Stimulated activated CD4-positive, alpha-beta T cell treated with anti-CD3 and anti-CD28 coated beads, TNF-alpha, amount 100 ng/mL, for 4 hours (primary cell): ENCODE results near the gene KCTD16.

Experiments
- DNase-seq, 3 experiments: peaks; one replicate each; pipeline ENCODE4 v3.0.0-alpha.2; 2020; ENCODE audit warnings: low read depth in 3 of 3

The KCTD16 gene

GRCh38 chr5:144460600-144460999 is 289.9 kb downstream of the KCTD16 start:
- DNase-seq: no peak

DNA sequence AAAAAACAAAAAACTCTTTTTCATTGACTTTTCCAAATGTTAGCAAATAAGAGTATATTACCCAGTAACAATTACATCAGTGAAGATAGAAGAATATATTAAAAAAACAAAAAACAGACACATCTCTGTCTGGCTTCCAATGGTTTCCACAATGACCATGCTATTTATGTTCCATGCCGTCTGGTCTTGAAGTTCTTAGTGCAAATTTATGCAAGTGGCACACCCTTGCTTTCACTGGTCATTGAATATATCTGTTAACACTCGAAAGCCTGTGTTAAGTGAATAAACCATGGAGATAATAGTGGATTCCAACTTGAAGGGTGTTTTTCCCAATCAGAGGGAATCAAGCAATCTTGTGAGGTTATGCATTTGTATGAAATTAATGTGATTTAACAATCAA is 291.9 kb downstream of the KCTD16 start:
- DNase-seq: no peak

DNA sequence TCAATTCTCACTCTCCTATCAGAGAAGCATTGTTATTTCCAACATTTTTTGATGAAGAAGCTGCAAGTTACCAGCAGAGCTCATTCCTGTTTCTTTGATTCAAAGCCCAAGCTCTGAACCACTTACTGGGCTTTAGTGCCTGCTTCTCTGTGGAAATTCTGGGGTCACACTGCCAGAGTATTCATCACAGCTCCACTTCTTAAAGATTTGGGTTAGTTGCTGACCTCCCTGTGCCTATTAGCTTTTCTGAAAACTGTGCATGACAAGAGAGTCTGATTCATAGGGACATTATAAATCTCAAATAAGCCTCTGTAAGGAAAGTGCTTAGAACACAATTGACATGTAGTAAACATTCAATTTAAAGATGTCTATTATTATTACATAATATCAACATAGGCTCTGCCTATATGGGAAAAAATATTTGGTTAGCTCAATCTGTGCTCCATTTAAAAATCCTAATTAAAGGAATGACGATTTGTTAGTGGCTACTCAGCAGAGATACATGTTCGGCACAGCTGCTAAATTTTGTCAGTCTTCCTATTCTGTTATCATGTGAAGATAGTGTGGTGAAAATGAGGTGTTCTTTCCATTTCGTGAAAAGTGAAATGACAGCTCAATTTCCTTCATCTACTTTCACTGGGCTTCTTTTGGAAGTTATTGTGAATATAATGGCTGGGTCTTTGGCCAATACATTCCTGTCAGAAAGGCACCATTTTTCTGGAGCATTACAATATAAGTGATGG is 293.0 kb downstream of the KCTD16 start:
- no peak for DNase-seq

DNA sequence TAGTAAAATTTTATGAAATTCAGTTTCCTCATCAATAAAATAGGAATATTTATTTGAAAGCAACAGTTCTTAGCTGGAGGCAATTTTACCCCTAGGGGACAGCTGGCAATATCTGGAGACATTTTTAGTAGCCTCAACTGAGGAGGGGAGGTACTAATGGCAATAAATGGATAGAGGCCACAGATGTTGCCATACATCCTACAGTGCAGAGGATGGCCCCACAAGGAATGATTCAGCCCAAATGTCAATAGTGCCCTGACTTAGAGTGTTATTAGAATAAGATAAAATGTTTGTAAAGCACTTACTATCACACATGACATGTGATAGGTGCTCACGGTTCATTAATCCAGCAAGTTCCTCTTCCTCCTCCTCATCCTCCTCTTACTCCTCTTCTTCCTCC is 293.6 kb downstream of the KCTD16 start:
- DNase-seq: no peak

DNA sequence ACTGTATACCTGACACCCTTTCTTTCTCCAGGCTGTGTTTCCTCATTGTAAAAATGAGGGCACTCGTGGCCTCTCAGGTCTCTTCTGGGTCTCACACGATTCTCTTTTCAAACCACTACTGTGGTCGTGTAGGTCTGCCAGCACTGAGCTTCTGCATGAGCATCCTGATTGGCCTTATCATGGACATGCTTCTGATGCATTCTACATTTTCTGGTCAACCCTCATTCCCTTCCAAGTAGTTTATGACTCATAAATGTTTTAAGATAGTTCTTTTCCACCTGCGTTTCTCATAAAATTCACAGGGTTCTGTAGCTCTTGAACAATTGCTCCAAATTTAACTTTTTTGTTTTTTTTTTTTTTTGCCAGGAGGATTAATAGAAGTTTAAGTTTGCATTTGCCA is 294.8 kb downstream of the KCTD16 start:
- DNase-seq: no peak

GRCh38 chr5:144467792-144468191 is 297.1 kb downstream of the KCTD16 start:
- no peak for DNase-seq

- no peak for DNase-seq
Measured at GRCh38 chr5:144468571-144468970, 297.9 kb downstream of the KCTD16 start.

- DNase-seq: no peak
Measured at GRCh38 chr5:144469106-144469505, 298.4 kb downstream of the KCTD16 start.

DNA sequence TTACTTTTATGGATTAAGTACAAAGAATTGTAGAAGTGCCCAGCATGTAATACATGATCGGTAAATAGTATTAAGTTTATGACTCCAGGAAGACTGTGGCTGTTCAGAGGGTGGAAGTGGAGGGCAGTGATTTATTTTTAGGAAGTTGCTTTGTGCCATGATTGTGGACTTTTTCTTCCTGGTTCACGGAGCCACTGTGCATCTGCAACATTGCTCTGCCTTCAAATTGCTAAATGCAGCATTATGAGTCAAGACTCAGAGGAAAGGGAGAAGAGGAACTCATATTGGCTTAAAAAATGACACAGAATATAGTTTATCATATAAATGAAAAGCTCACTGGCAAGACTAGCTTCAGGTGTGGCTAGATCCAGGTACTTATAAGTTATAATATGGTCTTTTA is 301.5 kb downstream of the KCTD16 start:
- no peak for DNase-seq

GRCh38 chr5:144473650-144474049 is 303.0 kb downstream of the KCTD16 start:
- DNase-seq: no peak

GRCh38 chr5:144478565-144478964 is 307.9 kb downstream of the KCTD16 start:
- DNase-seq: no peak

- no peak for DNase-seq
Measured at GRCh38 chr5:144481861-144482260, 311.2 kb downstream of the KCTD16 start.

GRCh38 chr5:144484124-144484897 is 313.6 kb downstream of the KCTD16 start:
- no peak for DNase-seq

- no peak for DNase-seq
Measured at GRCh38 chr5:144485540-144485939, 314.9 kb downstream of the KCTD16 start.

- DNase-seq: no peak
Measured at GRCh38 chr5:144487207-144487606, 316.5 kb downstream of the KCTD16 start.

- DNase-seq: no peak
Measured at GRCh38 chr5:144487761-144488160, 317.1 kb downstream of the KCTD16 start.

GRCh38 chr5:144503123-144503522 is 332.4 kb downstream of the KCTD16 start:
- DNase-seq: no peak

DNA sequence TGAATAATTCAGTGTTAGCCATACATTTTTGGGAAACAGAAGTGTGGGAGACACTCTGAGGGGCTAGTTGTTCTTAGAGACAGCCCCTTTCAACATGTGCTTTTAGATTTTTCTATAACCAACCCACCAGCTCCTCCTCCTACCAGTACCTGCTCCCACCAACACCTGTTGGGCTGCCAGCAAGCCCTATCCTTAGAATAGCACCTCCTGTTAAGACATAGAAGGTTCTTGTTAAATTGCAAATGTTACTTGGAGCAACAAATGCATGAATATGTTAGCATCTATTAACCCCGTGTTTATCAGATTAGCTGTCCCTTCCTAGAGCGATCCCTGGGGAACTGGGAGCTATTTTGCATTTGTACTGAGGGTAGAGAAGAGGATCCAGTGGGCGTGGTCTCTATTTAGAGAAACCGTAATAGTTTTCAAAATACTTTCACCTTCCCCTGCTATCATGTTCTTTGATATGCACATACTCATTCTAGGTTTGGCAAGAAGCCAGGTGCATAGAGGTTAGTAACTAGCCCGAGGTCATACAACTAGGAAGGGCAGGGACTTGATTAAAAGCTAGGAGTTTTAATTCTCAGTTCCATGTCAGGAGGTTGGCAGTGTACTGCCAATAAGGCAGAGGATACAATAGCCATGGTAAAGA is 334.4 kb downstream of the KCTD16 start:
- no peak for DNase-seq

- DNase-seq: no peak
Measured at GRCh38 chr5:144510845-144511579, 340.3 kb downstream of the KCTD16 start.

DNA sequence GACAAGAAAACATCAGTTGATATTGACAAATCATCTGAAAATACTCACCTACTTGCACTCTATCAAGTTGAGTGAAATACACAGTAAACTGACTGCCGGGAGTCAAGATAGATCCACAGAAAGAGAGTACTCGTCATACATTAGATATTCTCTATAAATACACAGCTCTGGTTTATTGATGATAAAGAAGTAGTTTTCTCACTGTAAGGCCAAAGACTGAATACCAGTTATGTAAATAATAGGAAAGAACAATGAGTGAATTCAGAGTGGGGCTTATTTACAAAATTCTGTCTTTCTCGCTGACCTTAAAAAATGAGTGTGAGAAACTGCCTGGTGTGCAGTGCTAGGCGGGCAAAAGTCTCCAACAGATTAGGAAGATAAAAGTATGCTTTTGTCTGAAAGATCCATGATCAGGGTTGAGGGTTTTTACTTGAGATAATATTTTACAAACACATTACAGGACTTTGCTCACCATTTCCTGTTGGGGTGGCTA is 341.0 kb downstream of the KCTD16 start:
- DNase-seq: no peak

GRCh38 chr5:144522698-144523097 is 352.0 kb downstream of the KCTD16 start:
- no peak for DNase-seq

- DNase-seq: no peak
Measured at GRCh38 chr5:144525000-144525399, 354.3 kb downstream of the KCTD16 start.
